PFSK-1 (cell line): Measurements from ENCODE around the gene FANCD2OS.

ENCODE experiments used
- FOXP2 ChIP-seq: optimal IDR thresholded peaks from 2 replicates; pipeline ENCODE3; 2011; ENCODE audit warnings: borderline replicate concordance, control low read depth, inconsistent platforms; ENCODE audit not compliant: insufficient read depth; ENCODE audit errors: extremely low read length, extremely low read depth
- POLR2AphosphoS5 ChIP-seq: IDR thresholded peaks from 2 replicates; pipeline ENCODE4 v1.6.1; 2012; ENCODE audit warnings: low read depth, mild to moderate bottlenecking, control low read depth, low read length, moderate library complexity
- REST ChIP-seq, 2 experiments: IDR thresholded peaks; 2 replicates each; pipeline versions ENCODE4 v1.6.1 to v1.8.0; 2011 to 2012; ENCODE audit warnings: low read depth in 2 of 2, low read length in 2 of 2, control low read depth in 1 of 2, inconsistent platforms in 1 of 2, mild to moderate bottlenecking in 1 of 2, moderate library complexity in 1 of 2; ENCODE audit not compliant: insufficient read depth in 1 of 2
- SIN3A ChIP-seq: IDR thresholded peaks from 2 replicates; pipeline ENCODE4 v1.6.1; 2012; ENCODE audit warnings: mild to moderate bottlenecking, low read length, moderate library complexity, borderline replicate concordance; ENCODE audit not compliant: insufficient read depth
- TAF1 ChIP-seq: IDR thresholded peaks from 2 replicates; pipeline ENCODE4 v1.6.1; 2012; ENCODE audit warnings: low read length, control low read depth, borderline replicate concordance; ENCODE audit not compliant: insufficient read depth

Gene FANCD2OS

GRCh38 chr3:10142707-10143560 lies 34.9 kb upstream of the FANCD2OS start:
- TF ChIP-seq SIN3A (no peak), TAF1 (no peak), REST (IDR thresholded peaks at IDR 0.05; ENCODE audit: insufficient read depth in 1 of 2, low read depth in 2 of 2, low read length in 2 of 2) (no peak), POLR2AphosphoS5 (no peak), FOXP2 (no peak)

GRCh38 chr3:10140996-10141546 lies 33.0 kb upstream of the FANCD2OS start:
- TF ChIP-seq FOXP2 (no peak), TAF1 (no peak), REST (IDR thresholded peaks at IDR 0.05; ENCODE audit: insufficient read depth in 1 of 2, low read depth in 2 of 2, low read length in 2 of 2) (no peak), POLR2AphosphoS5 (no peak), SIN3A (no peak)

- TF ChIP-seq SIN3A (no peak), REST (IDR thresholded peaks at IDR 0.05; ENCODE audit: insufficient read depth in 1 of 2, low read depth in 2 of 2, low read length in 2 of 2) (no peak), FOXP2 (no peak), POLR2AphosphoS5 (no peak), TAF1 (no peak)
Observed at GRCh38 chr3:10137178-10137577, 29.1 kb upstream of the FANCD2OS start.

- TF ChIP-seq REST (IDR thresholded peaks at IDR 0.05; ENCODE audit: insufficient read depth in 1 of 2, low read depth in 2 of 2, low read length in 2 of 2), result peak in 1 of 2 experiments; percentile 72; a peak in 2 of 4 replicates
- no peak for TF ChIP-seq FOXP2
Observed at GRCh38 chr3:10136426-10137005, 28.5 kb upstream of the FANCD2OS start.
